Gastroesophageal sphincter (tissue), 3 donors: Measurements from ENCODE around the gene KLK13.

Experiments used
- POLR2AphosphoS5 ChIP-seq: sonication (generic); formaldehyde crosslinking; IDR thresholded peaks from one replicate; pipeline ENCODE4 v1.6.1; 2017; ENCODE audit warnings: antibody characterized with exemption
- TF ChIP-seq, protein P1 (sequence below), 4 experiments: fragments of 200-600 bp in 2 of 4; fragments of 450-650 bp in 2 of 4; sonication (generic) in 1 of 4; IDR thresholded peaks; one replicate each; pipeline ENCODE4 v1.5.1; 2017 to 2019; ENCODE audit warnings: antibody characterized with exemption in 4 of 4, mild to moderate bottlenecking in 2 of 4, moderate library complexity in 2 of 4

DNA sequence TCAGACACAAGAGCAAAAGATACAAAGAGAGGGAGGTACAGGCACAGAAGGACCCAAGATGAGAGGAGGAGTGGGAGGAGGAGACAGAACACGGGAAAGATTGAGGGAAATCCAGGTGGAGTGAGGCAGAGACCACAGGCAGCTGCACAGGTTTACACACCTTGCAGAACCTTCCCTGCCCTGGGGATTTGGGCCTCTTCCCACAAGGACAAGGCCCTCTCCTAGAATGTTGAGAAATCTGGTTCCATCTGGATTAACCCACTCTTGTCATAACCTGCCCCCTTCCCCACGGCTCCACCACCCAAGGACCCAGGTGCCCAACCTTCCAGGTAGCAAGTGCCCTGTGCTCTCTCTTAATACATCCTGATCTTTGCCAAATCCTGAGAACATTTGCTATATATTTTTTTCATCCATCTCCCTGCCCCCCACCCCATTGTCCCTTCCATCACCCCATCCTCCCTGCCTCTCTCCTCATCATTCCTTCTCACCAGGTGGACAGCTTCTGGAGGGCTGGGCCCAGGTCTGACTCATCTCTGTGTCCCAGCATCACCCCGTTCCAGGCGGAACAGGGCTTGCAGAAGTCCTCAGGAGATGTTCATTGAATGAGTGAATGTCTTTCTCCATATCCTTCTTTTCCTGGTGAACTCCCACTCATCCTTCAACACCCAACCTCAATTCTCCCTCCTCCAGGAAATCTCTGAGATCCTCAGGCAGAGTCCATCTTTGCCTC, 54.7 kb downstream of the KLK13 start:
- TF ChIP-seq POLR2AphosphoS5, result no peak
- TF ChIP-seq, protein P1, sequence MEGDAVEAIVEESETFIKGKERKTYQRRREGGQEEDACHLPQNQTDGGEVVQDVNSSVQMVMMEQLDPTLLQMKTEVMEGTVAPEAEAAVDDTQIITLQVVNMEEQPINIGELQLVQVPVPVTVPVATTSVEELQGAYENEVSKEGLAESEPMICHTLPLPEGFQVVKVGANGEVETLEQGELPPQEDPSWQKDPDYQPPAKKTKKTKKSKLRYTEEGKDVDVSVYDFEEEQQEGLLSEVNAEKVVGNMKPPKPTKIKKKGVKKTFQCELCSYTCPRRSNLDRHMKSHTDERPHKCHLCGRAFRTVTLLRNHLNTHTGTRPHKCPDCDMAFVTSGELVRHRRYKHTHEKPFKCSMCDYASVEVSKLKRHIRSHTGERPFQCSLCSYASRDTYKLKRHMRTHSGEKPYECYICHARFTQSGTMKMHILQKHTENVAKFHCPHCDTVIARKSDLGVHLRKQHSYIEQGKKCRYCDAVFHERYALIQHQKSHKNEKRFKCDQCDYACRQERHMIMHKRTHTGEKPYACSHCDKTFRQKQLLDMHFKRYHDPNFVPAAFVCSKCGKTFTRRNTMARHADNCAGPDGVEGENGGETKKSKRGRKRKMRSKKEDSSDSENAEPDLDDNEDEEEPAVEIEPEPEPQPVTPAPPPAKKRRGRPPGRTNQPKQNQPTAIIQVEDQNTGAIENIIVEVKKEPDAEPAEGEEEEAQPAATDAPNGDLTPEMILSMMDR (IDR thresholded peaks at IDR 0.05), result no peak
